ENCODE measurements around the gene PIEZO2. TPM values are rescaled to one million over a fixed set of nuclear protein-coding genes. Genes with fewer than 3 reads are reported as not detected.
"Not testable (repeated sequence)": the region's sequence is repeated elsewhere in the genome, so short reads cannot be mapped to it uniquely, and the experiment has no call there.

PIEZO2 gene
- polyA plus RNA-seq, 1 donor from 2014 or later: 0.30 TPM

DNA sequence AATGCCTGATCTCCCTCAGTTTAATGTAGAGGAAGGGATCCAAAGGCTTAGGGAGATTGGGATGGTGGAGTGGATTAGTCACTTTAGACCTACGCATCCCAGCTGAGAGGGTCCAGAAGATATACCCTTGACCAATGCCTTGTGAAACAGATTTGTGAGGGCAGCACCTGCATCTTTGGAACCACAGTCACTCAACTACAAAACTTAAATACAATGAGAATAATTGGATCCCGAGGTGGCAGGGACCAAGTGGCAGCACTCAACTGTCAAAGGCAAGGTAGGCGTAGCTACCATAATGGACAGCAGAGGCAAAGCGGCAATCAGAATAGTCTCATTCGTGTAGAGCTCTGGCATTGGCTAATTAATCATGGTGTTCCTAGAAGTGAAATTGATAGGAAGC, 20.3 kb downstream of the PIEZO2 start:
- not testable (repeated sequence) for H3K9me3 ChIP-seq (ENCODE audit: low read length); H3F3A ChIP-seq (ENCODE audit: insufficient read depth, low read length, poor library complexity, severe bottlenecking); H4K20me1 ChIP-seq (ENCODE audit: insufficient read depth); H2AFZ ChIP-seq (ENCODE audit: low read depth, low read length); H3K9me2 ChIP-seq (ENCODE audit: insufficient read depth, low read length); H3K36me3 ChIP-seq (ENCODE audit: insufficient read depth, low read length); H3K4me3 ChIP-seq (ENCODE audit: low read length); H3K9ac ChIP-seq (ENCODE audit: low read length); H3K27me3 ChIP-seq (ENCODE audit: insufficient read depth, low read depth, low read length); H3K79me2 ChIP-seq (replicated peaks; ENCODE audit: insufficient read depth, low read length); H3K27ac ChIP-seq (ENCODE audit: low read length); H3K4me2 ChIP-seq (ENCODE audit: low read length)

DNA sequence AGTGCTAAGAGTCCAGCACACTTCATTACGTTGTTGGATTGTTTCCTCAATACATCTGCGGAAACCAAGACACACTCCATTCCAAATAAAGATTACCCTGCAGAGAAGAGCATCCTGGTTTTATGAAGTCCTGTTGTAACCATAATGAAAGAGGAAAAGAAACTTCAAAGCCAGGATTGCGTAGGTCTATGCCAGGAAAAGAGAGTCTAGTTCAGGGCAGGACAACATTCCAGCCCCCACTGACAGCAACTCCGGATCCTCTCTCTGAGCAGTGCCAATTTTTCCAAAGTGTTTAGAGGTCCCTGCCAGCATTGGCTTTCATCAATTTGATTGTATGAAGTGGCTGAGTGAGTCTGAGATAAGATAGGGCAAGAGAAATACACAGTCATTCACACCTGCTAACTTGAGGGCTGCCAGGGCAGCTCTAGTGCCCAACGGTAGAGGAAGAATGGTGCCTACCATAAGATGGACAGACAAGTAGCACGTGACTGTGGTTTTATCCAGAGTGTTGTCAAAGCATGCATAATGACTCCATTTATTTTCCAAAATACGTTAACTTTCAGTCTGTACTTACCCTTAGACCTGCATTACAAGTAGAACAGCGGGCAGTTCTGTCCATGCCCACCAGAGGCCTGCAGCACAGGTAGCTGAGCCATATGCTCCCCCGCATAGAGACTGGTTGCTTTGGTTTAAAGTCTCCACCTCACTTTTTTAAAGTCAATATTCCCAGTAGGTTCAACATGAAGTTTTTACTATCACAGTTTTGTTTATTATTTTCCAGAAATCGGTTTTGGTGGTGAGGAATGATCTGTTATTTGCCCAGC, 23.7 kb downstream of the PIEZO2 start:
- TF ChIP-seq MXI1 (conservative IDR thresholded peaks at IDR 0.05; ENCODE audit: poor library complexity, severe bottlenecking): no peak
- TF ChIP-seq TAF1 (IDR thresholded peaks at IDR 0.05; ENCODE audit: low read depth): no peak
- TF ChIP-seq POLR2AphosphoS5 (IDR thresholded peaks at IDR 0.05): no peak
- TF ChIP-seq SMC3 (conservative IDR thresholded peaks at IDR 0.05; ENCODE audit: poor library complexity): no peak
- TF ChIP-seq RAD21 (conservative IDR thresholded peaks at IDR 0.05): no peak
- TF ChIP-seq, protein P1, sequence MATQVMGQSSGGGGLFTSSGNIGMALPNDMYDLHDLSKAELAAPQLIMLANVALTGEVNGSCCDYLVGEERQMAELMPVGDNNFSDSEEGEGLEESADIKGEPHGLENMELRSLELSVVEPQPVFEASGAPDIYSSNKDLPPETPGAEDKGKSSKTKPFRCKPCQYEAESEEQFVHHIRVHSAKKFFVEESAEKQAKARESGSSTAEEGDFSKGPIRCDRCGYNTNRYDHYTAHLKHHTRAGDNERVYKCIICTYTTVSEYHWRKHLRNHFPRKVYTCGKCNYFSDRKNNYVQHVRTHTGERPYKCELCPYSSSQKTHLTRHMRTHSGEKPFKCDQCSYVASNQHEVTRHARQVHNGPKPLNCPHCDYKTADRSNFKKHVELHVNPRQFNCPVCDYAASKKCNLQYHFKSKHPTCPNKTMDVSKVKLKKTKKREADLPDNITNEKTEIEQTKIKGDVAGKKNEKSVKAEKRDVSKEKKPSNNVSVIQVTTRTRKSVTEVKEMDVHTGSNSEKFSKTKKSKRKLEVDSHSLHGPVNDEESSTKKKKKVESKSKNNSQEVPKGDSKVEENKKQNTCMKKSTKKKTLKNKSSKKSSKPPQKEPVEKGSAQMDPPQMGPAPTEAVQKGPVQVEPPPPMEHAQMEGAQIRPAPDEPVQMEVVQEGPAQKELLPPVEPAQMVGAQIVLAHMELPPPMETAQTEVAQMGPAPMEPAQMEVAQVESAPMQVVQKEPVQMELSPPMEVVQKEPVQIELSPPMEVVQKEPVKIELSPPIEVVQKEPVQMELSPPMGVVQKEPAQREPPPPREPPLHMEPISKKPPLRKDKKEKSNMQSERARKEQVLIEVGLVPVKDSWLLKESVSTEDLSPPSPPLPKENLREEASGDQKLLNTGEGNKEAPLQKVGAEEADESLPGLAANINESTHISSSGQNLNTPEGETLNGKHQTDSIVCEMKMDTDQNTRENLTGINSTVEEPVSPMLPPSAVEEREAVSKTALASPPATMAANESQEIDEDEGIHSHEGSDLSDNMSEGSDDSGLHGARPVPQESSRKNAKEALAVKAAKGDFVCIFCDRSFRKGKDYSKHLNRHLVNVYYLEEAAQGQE (IDR thresholded peaks at IDR 0.05; ENCODE audit: borderline replicate concordance): no peak
- TF ChIP-seq EZH2 (IDR thresholded peaks at IDR 0.05; ENCODE audit: borderline replicate concordance, insufficient read depth, low read length, poor library complexity, severe bottlenecking): no peak
- TF ChIP-seq EP300 (conservative IDR thresholded peaks at IDR 0.05; ENCODE audit: poor library complexity, severe bottlenecking): no peak
- TF ChIP-seq, protein P2, sequence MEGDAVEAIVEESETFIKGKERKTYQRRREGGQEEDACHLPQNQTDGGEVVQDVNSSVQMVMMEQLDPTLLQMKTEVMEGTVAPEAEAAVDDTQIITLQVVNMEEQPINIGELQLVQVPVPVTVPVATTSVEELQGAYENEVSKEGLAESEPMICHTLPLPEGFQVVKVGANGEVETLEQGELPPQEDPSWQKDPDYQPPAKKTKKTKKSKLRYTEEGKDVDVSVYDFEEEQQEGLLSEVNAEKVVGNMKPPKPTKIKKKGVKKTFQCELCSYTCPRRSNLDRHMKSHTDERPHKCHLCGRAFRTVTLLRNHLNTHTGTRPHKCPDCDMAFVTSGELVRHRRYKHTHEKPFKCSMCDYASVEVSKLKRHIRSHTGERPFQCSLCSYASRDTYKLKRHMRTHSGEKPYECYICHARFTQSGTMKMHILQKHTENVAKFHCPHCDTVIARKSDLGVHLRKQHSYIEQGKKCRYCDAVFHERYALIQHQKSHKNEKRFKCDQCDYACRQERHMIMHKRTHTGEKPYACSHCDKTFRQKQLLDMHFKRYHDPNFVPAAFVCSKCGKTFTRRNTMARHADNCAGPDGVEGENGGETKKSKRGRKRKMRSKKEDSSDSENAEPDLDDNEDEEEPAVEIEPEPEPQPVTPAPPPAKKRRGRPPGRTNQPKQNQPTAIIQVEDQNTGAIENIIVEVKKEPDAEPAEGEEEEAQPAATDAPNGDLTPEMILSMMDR (IDR thresholded peaks at IDR 0.05; ENCODE audit: poor library complexity, severe bottlenecking): no peak
- no peaks in the 10 kb centered on the region for H4K20me1 ChIP-seq (ENCODE audit: insufficient read depth)
- H3K4me2 ChIP-seq (ENCODE audit: low read length): no peak overlapping the region
- H3K36me3 ChIP-seq (ENCODE audit: insufficient read depth, low read length): no peaks in the 10 kb centered on the region
- H3K9me3 ChIP-seq (ENCODE audit: low read length): no peaks in the 10 kb centered on the region
- H3K9ac ChIP-seq (ENCODE audit: low read length): no peak overlapping the region
- H3K4me3 ChIP-seq (ENCODE audit: low read length): no peak overlapping the region
- no peaks in the 10 kb centered on the region for H3F3A ChIP-seq (ENCODE audit: insufficient read depth, low read length, poor library complexity, severe bottlenecking)
- no peaks in the 10 kb centered on the region for H3K79me2 ChIP-seq (replicated peaks; ENCODE audit: insufficient read depth, low read length)
- H2AFZ ChIP-seq (ENCODE audit: low read depth, low read length): no peak overlapping the region
- H3K27me3 ChIP-seq (ENCODE audit: insufficient read depth, low read depth, low read length): no peaks in the 10 kb centered on the region
- no peaks in the 10 kb centered on the region for H3K9me2 ChIP-seq (ENCODE audit: insufficient read depth, low read length)
- H3K27ac ChIP-seq (ENCODE audit: low read length): no peak overlapping the region
